BJ (cell line): ENCODE data around the gene HDDC2. TPM values are rescaled to one million over a fixed set of nuclear protein-coding genes. Genes with fewer than 3 reads are reported as not detected.

Experiments
- CTCF ChIA-PET: fragments of 350-600 bp; formaldehyde crosslinking; extraction: SDS; loops from one replicate; lab custom pipeline; 2021; ENCODE audit warnings: antibody characterized with exemption, inconsistent platforms; lab: Yijun Ruan, JAX
- POLR2A ChIA-PET: fragments of 300-600 bp; sonication (Branson Sonifier 250); formaldehyde crosslinking; extraction: SDS; loops from one replicate; lab custom pipeline; 2021; ENCODE audit warnings: antibody characterized with exemption; lab: Charles Lee
- DNase-seq: peaks from one replicate; pipeline ENCODE4 v3.0.0-alpha.2; 2011; ENCODE audit warnings: low read depth
- H3K27me3 ChIP-seq: 2 replicates; pipeline ENCODE4 v1.6.0; 2011; ENCODE audit warnings: low read length; ENCODE audit not compliant: control insufficient read depth, insufficient read depth
- H3K36me3 ChIP-seq: 2 replicates; pipeline ENCODE4 v1.5.1; 2011; ENCODE audit warnings: low read length; ENCODE audit not compliant: control insufficient read depth, insufficient read depth
- H3K4me3 ChIP-seq: 2 replicates; pipeline ENCODE4 v1.5.1; 2011; ENCODE audit warnings: low read depth, mild to moderate bottlenecking, control low read depth, low read length
- CTCF ChIP-seq: IDR thresholded peaks from 2 replicates; pipeline ENCODE4 v1.5.1; 2011; ENCODE audit warnings: low read depth, mild to moderate bottlenecking, control low read depth, inconsistent platforms, low read length, moderate library complexity; ENCODE audit not compliant: insufficient read depth
- polyA plus RNA-seq: library from polyadenylated mRNA; depleted of rRNA; stranded (reverse); fragments of >200 nt; gene quantifications from 2 replicates; pipeline ENCODE4 v1.2.3, GENCODE V29; 2011

The HDDC2 gene
- polyA plus RNA-seq, 1 experiment, result 109 TPM

DNA sequence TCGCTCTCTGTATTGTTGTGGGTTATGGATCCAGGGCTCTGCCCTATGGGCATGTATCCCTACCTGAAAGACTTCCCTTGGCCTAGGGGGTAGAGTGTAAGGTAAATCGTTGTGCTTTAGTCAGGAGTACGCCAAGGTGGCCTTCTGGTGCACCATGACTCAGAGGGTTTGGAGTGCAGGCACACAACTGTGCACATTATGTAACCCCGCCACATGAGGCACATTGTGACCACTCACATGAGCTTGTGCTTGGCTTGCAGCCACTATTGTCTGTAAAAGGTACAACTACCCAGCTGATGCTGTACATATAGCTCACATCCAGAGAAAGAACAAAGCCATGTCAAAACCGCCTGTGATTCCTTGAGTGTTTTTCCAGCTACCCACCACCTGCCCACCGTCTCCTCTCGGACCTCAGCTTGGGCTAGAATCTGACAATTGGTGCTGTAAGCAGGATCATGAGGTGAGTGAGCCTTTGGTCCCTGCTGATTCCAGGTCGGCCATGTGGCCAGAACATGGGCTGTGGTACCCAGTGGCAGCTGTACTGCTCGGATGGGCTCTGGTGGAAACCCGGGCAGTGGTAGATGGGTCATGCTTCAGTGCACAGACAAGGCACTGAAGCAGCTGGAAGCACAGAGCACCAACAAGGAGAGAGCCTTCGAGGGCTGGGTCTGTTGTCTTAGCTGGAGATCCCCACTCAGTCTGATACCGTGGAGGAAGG is 33.8 kb downstream of the HDDC2 start:
- no peak for DNase-seq
- ChIA-PET POLR2A (no interaction called here), CTCF (interaction anchor here (1.4 kb wide), 1 partner anchor 11 kb away, joined by 6 read pairs; no protein-coding TSS in a partner anchor)
- H3K27me3 ChIP-seq, result no peaks in the 10 kb centered on the region
- H3K36me3 ChIP-seq, result no peaks in the 10 kb centered on the region
- no peak overlapping the region for H3K4me3 ChIP-seq
- no peak for TF ChIP-seq CTCF

- CTCF ChIA-PET, result interaction anchor here (2.0 to 2.1 kb wide), 2 partner anchors 14 to 38 kb away, joined by 5 to 6 read pairs; partner anchors contain the start of gene HDDC2
- no peaks in the 10 kb centered on the region for H3K27me3 ChIP-seq
- no peaks in the 10 kb centered on the region for H3K36me3 ChIP-seq
- POLR2A ChIA-PET, result no interaction called here
- TF ChIP-seq CTCF, result no peak
- no peak overlapping the region for H3K4me3 ChIP-seq
- no peak for DNase-seq
Observed at GRCh38 chr6:125264476-125264875, 37.3 kb downstream of the HDDC2 start.

DNA sequence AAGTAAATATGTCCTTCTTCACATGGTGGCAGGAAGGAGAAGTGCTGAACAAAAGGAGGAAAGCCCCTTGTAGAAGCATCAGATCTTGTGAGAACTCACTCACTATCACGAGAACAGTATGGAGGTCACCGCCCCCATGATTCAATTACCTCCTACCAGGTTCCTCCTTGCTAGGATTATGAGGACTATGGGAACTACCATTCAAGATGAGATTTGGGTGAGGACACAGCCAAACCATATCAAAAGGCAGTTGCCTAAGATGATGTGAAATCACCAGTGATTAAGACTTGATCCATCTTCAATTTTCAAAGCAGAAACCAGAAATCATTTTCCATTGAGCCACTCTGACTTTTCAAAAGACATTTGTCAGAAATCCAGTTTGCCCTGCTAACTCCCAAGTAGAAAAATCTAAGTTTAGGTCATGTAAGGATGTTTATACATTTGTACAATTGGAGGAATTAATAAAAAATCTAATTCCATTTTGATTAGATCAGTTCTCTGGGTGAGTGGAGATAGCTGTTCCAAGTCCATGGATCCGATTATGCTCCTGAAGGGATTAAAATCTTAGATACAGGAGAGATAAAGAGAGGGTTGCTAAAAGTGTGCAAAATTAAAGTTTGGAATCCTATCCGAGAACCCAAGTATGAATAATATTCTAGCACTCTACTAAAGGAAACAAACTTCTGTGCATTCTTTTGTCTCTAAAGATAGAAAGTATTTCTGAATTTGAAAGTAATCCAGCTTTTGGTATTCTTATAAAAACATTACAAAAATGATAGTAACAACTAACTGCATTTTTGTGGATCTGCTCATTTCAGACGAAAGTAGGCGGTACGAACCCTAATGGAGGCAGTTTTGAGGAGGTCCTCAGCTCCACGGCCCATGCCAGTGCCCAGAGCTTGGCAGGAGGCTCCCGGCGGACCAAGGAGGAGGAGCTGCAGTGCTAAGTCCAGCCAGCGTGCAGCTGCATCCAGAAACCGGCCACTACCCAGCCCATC is 39.5 kb downstream of the HDDC2 start:
- Histone ChIP-seq H3K27me3 (no peaks in the 10 kb centered on the region), H3K4me3 (no peak overlapping the region), H3K36me3 (no peaks in the 10 kb centered on the region)
- POLR2A ChIA-PET, result no interaction called here
- CTCF ChIA-PET, result interaction anchor here (1.0 kb wide), 1 partner anchor 109 kb away, joined by 3 read pairs; the partner anchor contains the start of gene TPD52L1
- no peak for TF ChIP-seq CTCF
- peak; percentile 59 for DNase-seq

GRCh38 chr6:125259354-125259736 is 42.4 kb downstream of the HDDC2 start:
- H3K27me3 ChIP-seq, result no peaks in the 10 kb centered on the region
- no peak overlapping the region for H3K4me3 ChIP-seq
- H3K36me3 ChIP-seq, result no peaks in the 10 kb centered on the region
- CTCF ChIA-PET, result no interaction called here
- POLR2A ChIA-PET, result no interaction called here
- DNase-seq, result no peak
- no peak for TF ChIP-seq CTCF
